NCI-H526 (cell line): Measurements from ENCODE around the gene STRIT1.
"Not testable (repeated sequence)": the region's sequence is repeated elsewhere in the genome, so short reads cannot be mapped to it uniquely, and the experiment has no call there.

Experiments
- DNase-seq, 2 experiments: peaks; one replicate each; lab custom pipeline; 2025; lab: John Stamatoyannopoulos, UW

Gene STRIT1

GRCh38 chr3:155270485-155271342 is 22.8 kb downstream of the STRIT1 start:
- no peak for DNase-seq

DNA sequence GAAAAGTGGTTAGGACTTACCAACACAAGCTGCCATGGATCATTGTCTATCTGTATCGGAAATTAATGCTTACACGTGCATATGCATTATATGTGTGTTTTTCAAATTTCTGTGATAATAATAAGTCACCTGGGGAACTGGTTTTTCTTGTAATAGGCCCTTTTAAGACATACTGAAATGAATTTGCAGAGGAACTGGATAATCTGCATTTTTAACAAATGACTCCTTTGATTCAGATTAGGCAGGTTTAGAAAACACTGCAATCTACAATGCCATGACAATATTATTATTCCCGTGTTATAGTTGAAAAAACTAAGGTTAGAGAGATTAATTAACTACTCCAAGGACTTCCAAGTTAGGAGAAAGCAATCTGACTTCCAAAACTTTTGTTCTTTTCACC is 23.4 kb downstream of the STRIT1 start:
- DNase-seq, result no peak

- DNase-seq, result not testable (repeated sequence)
Observed at GRCh38 chr3:155262855-155263254, 30.6 kb downstream of the STRIT1 start.

DNA sequence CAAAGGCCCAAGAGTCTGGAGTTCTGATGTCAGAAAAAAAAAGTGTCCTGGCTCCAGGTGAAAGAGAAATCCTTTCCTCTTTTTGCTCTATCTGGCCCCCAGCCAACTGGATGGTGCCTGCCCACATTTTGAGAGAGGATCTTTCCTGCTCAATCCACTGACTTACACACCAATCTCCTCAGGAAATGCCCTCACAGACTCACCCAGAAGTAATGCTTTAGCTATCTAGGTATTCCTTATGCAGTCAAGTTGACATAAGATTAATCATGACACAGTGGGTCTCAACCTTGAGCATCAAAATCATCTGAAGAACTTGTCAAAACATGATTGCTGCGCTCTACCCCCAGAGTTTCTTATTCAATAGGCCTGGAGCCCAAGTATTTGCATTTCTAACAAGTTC is 31.2 kb downstream of the STRIT1 start:
- no peak for DNase-seq

DNA sequence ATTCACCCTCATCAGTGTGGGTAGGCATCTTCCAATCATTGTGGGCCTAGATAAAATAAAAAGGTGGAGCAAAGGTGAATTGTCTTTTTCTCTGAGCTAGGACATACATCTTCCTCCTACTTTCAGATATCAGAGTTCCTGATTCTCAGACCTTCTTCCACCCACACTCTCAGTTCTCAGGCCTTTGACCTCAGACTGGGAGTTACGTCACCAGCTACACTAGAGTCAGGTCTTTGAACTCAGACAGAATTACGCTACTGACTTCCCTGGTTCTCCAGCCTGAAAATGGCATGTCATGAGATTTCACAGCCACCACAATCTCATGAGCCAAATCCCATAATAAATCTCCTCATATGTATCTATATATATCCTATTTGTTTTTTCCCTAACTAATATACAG is 39.0 kb downstream of the STRIT1 start:
- DNase-seq, result no peak

- no peak for DNase-seq
Observed at GRCh38 chr3:155252535-155252934, 40.9 kb downstream of the STRIT1 start.

- DNase-seq, result no peak
Observed at GRCh38 chr3:155252021-155252420, 41.5 kb downstream of the STRIT1 start.

DNA sequence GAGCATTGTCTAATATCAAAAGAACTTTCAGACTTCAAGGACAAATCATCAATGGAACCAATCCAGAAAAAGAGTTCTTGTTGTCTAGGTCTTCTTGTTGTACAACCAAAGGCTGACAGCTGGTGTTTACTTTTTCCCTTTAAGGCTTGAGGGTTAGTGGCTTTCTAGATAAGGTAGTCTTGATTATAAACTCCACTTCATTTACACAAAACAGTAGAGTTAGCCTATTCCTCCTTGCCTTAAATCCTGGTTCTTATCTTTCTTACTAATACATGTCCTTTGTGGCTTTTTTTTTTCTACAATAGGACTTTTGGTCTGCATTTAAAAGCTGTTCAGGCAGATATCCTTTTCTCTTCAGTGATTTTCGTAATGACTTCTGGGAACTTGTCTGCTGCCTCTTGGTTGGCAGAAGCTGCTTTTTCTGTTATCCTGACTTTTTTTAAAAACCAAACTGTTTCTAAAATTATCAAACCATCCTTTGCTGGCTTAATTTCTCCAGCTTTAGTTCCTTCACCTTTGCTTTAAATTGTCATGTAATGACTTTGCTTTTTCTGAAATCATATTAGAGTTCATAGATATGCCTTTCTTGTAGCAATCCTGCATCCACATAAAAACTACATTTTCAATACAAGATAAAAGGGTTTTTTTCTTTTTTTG is 44.8 kb downstream of the STRIT1 start:
- DNase-seq, result no peak

- no peak for DNase-seq
Observed at GRCh38 chr3:155244699-155245098, 48.8 kb downstream of the STRIT1 start.

DNA sequence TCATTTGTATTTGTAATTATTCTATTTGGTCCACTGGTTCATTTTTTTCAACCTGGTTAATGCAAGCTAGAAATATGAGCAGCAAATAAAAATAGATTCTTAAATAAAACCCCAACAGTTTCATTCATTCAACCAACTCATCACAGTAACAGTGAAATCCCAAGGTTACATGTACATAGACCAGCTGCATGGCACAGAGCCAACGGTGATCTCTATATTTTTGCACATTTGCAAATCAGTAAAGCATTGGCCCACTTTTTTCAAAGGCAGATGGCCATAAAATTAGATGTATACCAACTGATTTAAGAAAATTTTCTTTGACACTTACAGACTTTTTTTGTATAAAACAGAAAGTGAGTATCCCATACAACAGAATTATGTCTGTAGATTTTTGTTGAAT is 49.3 kb downstream of the STRIT1 start:
- peak in 1 of 2 experiments; percentile 74 for DNase-seq

- no peak for DNase-seq
Observed at GRCh38 chr3:155243512-155243921, 50.0 kb downstream of the STRIT1 start.

DNA sequence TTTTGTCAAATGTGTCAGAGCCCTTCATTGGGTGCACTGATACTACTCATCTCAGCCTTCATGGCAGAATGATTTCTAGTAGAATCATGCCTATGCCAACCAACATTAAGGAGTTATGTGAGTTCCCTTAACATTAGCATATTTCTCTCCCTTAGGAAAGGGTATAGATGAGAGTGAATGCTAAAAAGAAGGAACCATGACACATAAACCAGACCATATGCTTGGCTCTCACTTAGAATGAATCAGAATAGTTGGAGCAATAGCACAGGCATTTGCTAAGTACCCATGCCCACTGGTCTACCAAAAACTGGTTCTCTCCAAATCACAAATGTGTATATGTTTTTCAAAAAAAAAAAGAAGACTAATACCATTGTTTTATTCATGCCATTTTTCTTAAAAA is 51.1 kb downstream of the STRIT1 start:
- no peak for DNase-seq

GRCh38 chr3:155241579-155241978 is 51.9 kb downstream of the STRIT1 start:
- DNase-seq, result no peak
